HCT116 (cell line): ENCODE measurements around the gene RENBP. TPM values are rescaled to one million over a fixed set of nuclear protein-coding genes. Genes with fewer than 3 reads are reported as not detected.
A peak's percentile ranks its signal among the peaks of the same experiment; 100 is the strongest.

ENCODE experiments used
- ATAC-seq: fragments of 200-7000 bp; cut with Tn5 transposase; 2 replicates; pipeline ENCODE4 v1.9.1; 2020; ENCODE audit warnings: mild to moderate bottlenecking, moderate library complexity
- BruUV-seq: library from RNA; stranded (reverse); fragments of 400-500 nt; replicated peaks from 2 replicates; lab custom pipeline; 2021; lab: Mats Ljungman, UMichigan
- CTCF ChIA-PET: fragments of 300-600 bp; sonication (Branson Sonifier 250); formaldehyde crosslinking; loops from one replicate; lab custom pipeline; 2021; ENCODE audit warnings: antibody characterized with exemption; lab: Charles Lee
- POLR2A ChIA-PET: fragments of 300-600, 350-600 bp; sonication (Branson Sonifier 250); formaldehyde crosslinking; loops from one replicate; lab custom pipeline; 2021; ENCODE audit warnings: antibody characterized with exemption; lab: Charles Lee
- RAD21 ChIA-PET, 2 experiments: fragments of 300-600 bp; sonication (Branson Sonifier 250); formaldehyde crosslinking; loops; one replicate each; lab custom pipeline; 2023; ENCODE audit warnings: low total read pairs in 2 of 2; ENCODE audit not compliant: uncharacterized antibody in 2 of 2, unreplicated experiment in 2 of 2, low non-redundant PET in 1 of 2; lab: Charles Lee
- DNase-seq: peaks from one replicate; pipeline ENCODE4 v3.0.0-alpha.2; 2010; ENCODE audit warnings: low read depth, low spot score
- H2AFZ ChIP-seq: fragments of 200-600 bp; shearing (Covaris generic), sonication (generic); 2 replicates; pipeline ENCODE4 v1.6.1; 2017; ENCODE audit warnings: low read depth, mixed run types, mixed read lengths, antibody characterized with exemption, low read length; ENCODE audit not compliant: poor library complexity, severe bottlenecking
- H3K27ac ChIP-seq: 2 replicates; pipeline ENCODE4 v1.5.1; 2012; ENCODE audit warnings: low read depth, low read length
- H3K27me3 ChIP-seq: fragments of 200-600 bp; sonication (generic); 2 replicates; pipeline ENCODE4 v1.6.1; 2016; ENCODE audit warnings: mixed run types, low read length, mixed read lengths; ENCODE audit not compliant: insufficient read depth
- H3K36me3 ChIP-seq, 2 experiments: fragments of 200-500 bp in 1 of 2; fragments of 200-600 bp in 1 of 2; sonication (Bioruptor generic) in 1 of 2; sonication (generic) in 1 of 2; 2 replicates each; pipeline versions ENCODE4 v1.5.1 to v1.6.1; 2014 to 2016; ENCODE audit warnings: low read length in 2 of 2, inconsistent platforms in 1 of 2, mixed read lengths in 1 of 2, mixed run types in 1 of 2; ENCODE audit not compliant: insufficient read depth in 2 of 2, control insufficient read depth in 1 of 2
- H3K4me1 ChIP-seq, 2 experiments: fragments of 200-600 bp in 1 of 2; sonication (generic) in 1 of 2; 2 replicates each; pipeline versions ENCODE4 v1.5.1 to v1.6.1; 2012 to 2017; ENCODE audit warnings: low read length in 2 of 2, inconsistent platforms in 1 of 2, mild to moderate bottlenecking in 1 of 2, mixed read lengths in 1 of 2, mixed run types in 1 of 2, moderate library complexity in 1 of 2; ENCODE audit not compliant: insufficient read depth in 2 of 2, control insufficient read depth in 1 of 2
- H3K4me2 ChIP-seq: fragments of 200-600 bp; sonication (generic); 2 replicates; pipeline ENCODE4 v1.6.1; 2017; ENCODE audit warnings: mixed run types, low read length, mixed read lengths
- H3K4me3 ChIP-seq, 2 experiments: fragments of 200-600 bp in 1 of 2; sonication (generic) in 1 of 2; replicated peaks in 1 of 2; 2 replicates each; pipeline ENCODE4 v1.5.1; 2011 to 2016; ENCODE audit warnings: low read length in 2 of 2, control low read depth in 1 of 2, low read depth in 1 of 2, mild to moderate bottlenecking in 1 of 2, mixed read lengths in 1 of 2, mixed run types in 1 of 2
- H3K79me2 ChIP-seq: fragments of 200-600 bp; sonication (generic); 2 replicates; pipeline ENCODE4 v1.6.1; 2017; ENCODE audit warnings: mild to moderate bottlenecking, mixed run types, low read length, moderate library complexity, mixed read lengths; ENCODE audit not compliant: insufficient read depth
- H3K9ac ChIP-seq: fragments of 200-600 bp; sonication (generic); 2 replicates; pipeline ENCODE4 v1.6.1; 2016; ENCODE audit warnings: low read length, mixed read lengths
- H3K9me2 ChIP-seq: fragments of 200-600 bp; sonication (generic), shearing (Covaris generic); 2 replicates; pipeline ENCODE4 v1.6.1; 2017; ENCODE audit warnings: mixed run types, mild to moderate bottlenecking, moderate library complexity; ENCODE audit not compliant: insufficient read depth
- H3K9me3 ChIP-seq, 2 experiments: fragments of 200-500 bp in 1 of 2; fragments of 200-600 bp in 1 of 2; sonication (Bioruptor generic) in 1 of 2; sonication (generic) in 1 of 2; 2 replicates each; pipeline ENCODE4 v1.6.1; 2014 to 2017; ENCODE audit warnings: low read length in 2 of 2, mixed read lengths in 2 of 2, inconsistent platforms in 1 of 2, low read depth in 1 of 2, mild to moderate bottlenecking in 1 of 2, mixed run types in 1 of 2, moderate library complexity in 1 of 2; ENCODE audit not compliant: control insufficient read depth in 1 of 2, insufficient read depth in 1 of 2
- H4K20me1 ChIP-seq: fragments of 200-600 bp; sonication (generic), shearing (Covaris generic); 2 replicates; pipeline ENCODE4 v1.6.1; 2017; ENCODE audit warnings: mixed run types, mild to moderate bottlenecking, moderate library complexity; ENCODE audit not compliant: insufficient read depth
- CEBPB ChIP-seq: IDR thresholded peaks from 2 replicates; pipeline ENCODE4 v1.6.1; 2012; ENCODE audit warnings: low read depth
- CTCF ChIP-seq, 3 experiments: fragments of 200-600 bp in 1 of 3; sonication (generic) in 1 of 3; IDR thresholded peaks in 2 of 3; conservative IDR thresholded peaks in 1 of 3; 2 replicates each; pipeline ENCODE4 v1.5.1; 2012 to 2017; ENCODE audit warnings: low read depth in 2 of 3, low read length in 2 of 3, antibody characterized with exemption in 1 of 3, borderline replicate concordance in 1 of 3, control low read depth in 1 of 3, mild to moderate bottlenecking in 1 of 3, mixed read lengths in 1 of 3, mixed run types in 1 of 3, moderate library complexity in 1 of 3; ENCODE audit not compliant: insufficient read depth in 1 of 3
- EGR1 ChIP-seq: IDR thresholded peaks from 2 replicates; pipeline ENCODE4 v1.6.1; 2012; ENCODE audit warnings: low read depth
- ELF1 ChIP-seq: IDR thresholded peaks from 2 replicates; pipeline ENCODE4 v1.6.1; 2012; ENCODE audit warnings: low read depth, borderline replicate concordance
- EZH2 ChIP-seq: fragments of 200-600 bp; sonication (generic); IDR thresholded peaks from 2 replicates; pipeline ENCODE4 v1.6.1; 2017; ENCODE audit warnings: antibody characterized with exemption, mixed run types
- FOSL1 ChIP-seq: IDR thresholded peaks from 2 replicates; pipeline ENCODE4 v1.6.1; 2012; ENCODE audit warnings: low read depth
- MAX ChIP-seq: IDR thresholded peaks from 2 replicates; pipeline ENCODE4 v1.6.1; 2012
- POLR2AphosphoS5 ChIP-seq: IDR thresholded peaks from 2 replicates; pipeline ENCODE4 v1.6.1; 2011; ENCODE audit warnings: mild to moderate bottlenecking, low read depth, low read length, moderate library complexity
- SIN3A ChIP-seq: IDR thresholded peaks from 2 replicates; pipeline ENCODE4 v1.6.1; 2012; ENCODE audit warnings: low read depth
- SP1 ChIP-seq: IDR thresholded peaks from 2 replicates; pipeline ENCODE4 v1.6.1; 2012; ENCODE audit warnings: low read depth
- intact Hi-C: fragments of 100-400 bp; cut with micrococcal nuclease; formaldehyde crosslinking; loops from 2 replicates; pipeline ENCODE4 v1.10.0; 2022
- total RNA-seq: library from RNA; stranded (reverse); gene quantifications from one replicate; pipeline ENCODE4 v1.2.1, GENCODE V29; 2021; ENCODE audit not compliant: unreplicated experiment

RENBP gene
- total RNA-seq, 1 experiment from 2014 or later: 1.3 TPM

- Histone ChIP-seq H3K9me3 (no peaks in the 10 kb centered on the region), H3K4me2 (peak overlapping the region; percentile 28; the same call in 1 of the 2 replicates), H3K4me3 (no peak overlapping the region), H2AFZ (no peak overlapping the region), H3K27ac (no peak overlapping the region), H3K9me2 (no peaks in the 10 kb centered on the region), H3K27me3 (no peaks in the 10 kb centered on the region), H3K79me2 (no peaks in the 10 kb centered on the region), H4K20me1 (no peaks in the 10 kb centered on the region), H3K9ac (no peak overlapping the region), H3K36me3 (no peaks in the 10 kb centered on the region), H3K4me1 (peaks cover 6 to 23% of the 10 kb centered on the region in 2 experiments; a peak in 2 of 4 replicates)
- ATAC-seq: peak; percentile 28; the same call in 1 of the 2 replicates
- no TSS peak for BruUV-seq
- ChIA-PET RAD21 (no interaction called here), CTCF (no interaction called here), POLR2A (interaction anchor here (0.7 kb wide), 1 partner anchor 11 kb away, joined by 3 read pairs; no protein-coding TSS in a partner anchor)
- intact Hi-C loops: no loop called here
- no peak for TF ChIP-seq EGR1
- DNase-seq: no peak
Observed at GRCh38 chrX:153900831-153901752, 43.4 kb downstream of the RENBP start.

GRCh38 chrX:153897899-153898298 lies 46.5 kb downstream of the RENBP start:
- ATAC-seq: no peak
- intact Hi-C loops: no loop called here
- Histone ChIP-seq H3K4me1 (peaks cover 6 to 16% of the 10 kb centered on the region in 2 experiments; a peak in 2 of 4 replicates), H3K4me2 (no peak overlapping the region)
- TF ChIP-seq CTCF (IDR thresholded peaks at IDR 0.05 in 2 of 3, conservative IDR thresholded peaks at IDR 0.05 in 1 of 3; ENCODE audit: borderline replicate concordance in 1 of 3, insufficient read depth in 1 of 3, low read depth in 2 of 3, low read length in 2 of 3) (no peak), POLR2AphosphoS5 (no peak), CEBPB (no peak), EGR1 (no peak), SP1 (no peak), ELF1 (no peak), SIN3A (no peak), MAX (no peak), FOSL1 (no peak), EZH2 (no peak)
- TF ChIP-seq, all 23 proteins: peak for 0
- Histone ChIP-seq H3K4me3 (no peak overlapping the region), H3K27me3 (no peaks in the 10 kb centered on the region), H3K9me3 (no peaks in the 10 kb centered on the region), H3K27ac (no peak overlapping the region), H2AFZ (no peak overlapping the region), H3K9ac (no peak overlapping the region), H3K79me2 (no peaks in the 10 kb centered on the region), H4K20me1 (no peaks in the 10 kb centered on the region), H3K36me3 (no peaks in the 10 kb centered on the region), H3K9me2 (no peaks in the 10 kb centered on the region)
- no TSS peak for BruUV-seq
- RAD21 ChIA-PET: no interaction called here
- CTCF ChIA-PET: no interaction called here
- POLR2A ChIA-PET: no interaction called here
- no peak for DNase-seq
